GM19467 (cell line): ENCODE results near the gene LDHD.

ENCODE experiments used
- ATAC-seq: cut with Tn5 transposase; IDR thresholded peaks from one replicate; pipeline ENCODE4 v1.9.1; 2021; ENCODE audit warnings: mild to moderate bottlenecking, moderate library complexity; ENCODE audit not compliant: unreplicated experiment

The LDHD gene

DNA sequence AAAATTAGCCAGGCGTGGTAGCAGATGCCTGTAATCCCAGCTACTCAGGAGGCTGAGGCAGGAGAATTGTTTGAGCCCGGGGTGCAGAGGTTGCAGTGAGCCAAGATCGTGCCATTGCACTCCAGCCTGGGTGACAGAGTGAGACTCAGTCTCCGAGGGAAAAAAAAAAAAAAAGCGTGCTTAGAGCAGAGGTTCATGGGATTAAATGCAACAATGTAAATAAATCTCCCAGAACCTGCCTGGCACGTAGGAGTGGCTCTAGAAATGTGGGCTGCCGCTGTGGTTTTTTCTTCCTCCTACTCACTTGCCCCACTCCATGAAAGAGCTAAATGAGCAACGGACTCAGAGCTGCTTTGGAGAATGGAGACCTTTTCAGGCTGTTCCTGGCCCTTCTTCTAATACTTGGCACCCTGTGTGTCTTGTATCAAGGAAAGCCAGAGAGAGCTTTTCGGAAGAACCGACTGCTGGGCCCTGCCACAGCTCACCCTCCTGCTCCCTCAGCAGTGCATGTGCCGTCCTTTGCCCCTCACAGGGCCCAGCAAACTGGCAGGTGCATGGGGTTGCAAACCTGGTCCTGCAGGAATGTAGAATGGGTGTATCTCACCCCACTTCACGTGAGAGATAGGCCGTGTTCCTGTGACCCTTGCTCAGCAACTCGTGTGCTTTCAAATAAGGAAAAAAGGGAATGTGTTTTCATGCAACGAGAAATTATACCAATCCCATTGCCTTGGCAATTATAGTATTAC lies 52.0 kb downstream of the LDHD start:
- ATAC-seq: no peak

- no peak for ATAC-seq
These were observed 53.0 kb downstream of the LDHD start for GRCh38 chr16:75063549-75064088.

- ATAC-seq: no peak
These were observed 53.6 kb downstream of the LDHD start for GRCh38 chr16:75062976-75063346.

- no peak for ATAC-seq
These were observed 54.2 kb downstream of the LDHD start for GRCh38 chr16:75062135-75062975.
